Activated naive CD4-positive, alpha-beta T cell treated with anti-CD3 and anti-CD28 coated beads, Interleukin-2, amount 50 U/mL, for 24 hours (primary cell): ENCODE data around the gene LDLRAD3.
"Not testable (repeated sequence)": the region's sequence is repeated elsewhere in the genome, so short reads cannot be mapped to it uniquely, and the experiment has no call there.

Experiments used
- H3K27ac Mint-ChIP-seq: one replicate; pipeline ENCODE4 v1.8.0; 2021; ENCODE audit warnings: mild to moderate bottlenecking, mixed read lengths
- H3K27me3 Mint-ChIP-seq: one replicate; pipeline ENCODE4 v1.8.0; 2021; ENCODE audit warnings: mixed read lengths
- H3K36me3 Mint-ChIP-seq: one replicate; pipeline ENCODE4 v1.8.0; 2021; ENCODE audit warnings: mixed read lengths
- H3K4me1 Mint-ChIP-seq: one replicate; pipeline ENCODE4 v1.8.0; 2021; ENCODE audit warnings: mixed read lengths
- H3K4me3 Mint-ChIP-seq: one replicate; pipeline ENCODE4 v1.8.0; 2021; ENCODE audit warnings: mild to moderate bottlenecking, mixed read lengths
- H3K9me3 Mint-ChIP-seq: one replicate; pipeline ENCODE4 v1.8.0; 2021; ENCODE audit warnings: mixed read lengths

Gene LDLRAD3

DNA sequence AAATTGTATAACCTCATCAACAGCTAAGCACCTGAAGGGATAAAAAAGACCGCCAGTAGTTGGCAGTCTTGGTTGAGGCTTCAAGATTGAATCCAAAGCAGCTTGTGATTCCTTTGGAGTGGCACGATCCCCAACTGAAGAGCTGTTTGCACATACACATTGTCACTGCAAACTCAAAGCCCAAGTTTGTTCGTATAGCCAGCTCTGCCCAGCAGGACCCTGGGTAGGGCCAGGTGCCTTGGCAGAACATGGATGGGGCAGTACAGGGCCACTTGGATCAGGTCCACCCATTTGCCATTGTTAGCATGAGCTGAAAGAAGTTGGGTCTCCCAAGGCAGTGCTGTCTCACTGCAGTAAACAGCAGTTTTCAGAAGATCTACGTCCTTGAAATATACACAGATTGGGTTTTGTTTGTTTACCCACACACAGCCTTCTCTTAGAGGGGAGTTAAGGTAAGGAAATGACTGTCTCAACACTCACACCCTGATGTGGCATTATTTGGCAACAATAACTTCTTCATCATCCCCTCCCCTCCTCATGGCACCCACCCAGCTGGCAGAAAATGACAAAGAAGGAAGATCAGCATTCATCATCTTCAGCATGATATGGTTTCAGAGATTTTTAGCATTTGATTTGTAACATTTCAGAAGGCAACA lies 212.4 kb downstream of the LDLRAD3 start:
- Mint-ChIP-seq H3K36me3 (no peaks in the 10 kb centered on the region), H3K4me1 (no peaks in the 10 kb centered on the region), H3K27ac (no peak overlapping the region), H3K4me3 (no peak overlapping the region), H3K9me3 (no peaks in the 10 kb centered on the region), H3K27me3 (peaks cover 3% of the 10 kb centered on the region)

DNA sequence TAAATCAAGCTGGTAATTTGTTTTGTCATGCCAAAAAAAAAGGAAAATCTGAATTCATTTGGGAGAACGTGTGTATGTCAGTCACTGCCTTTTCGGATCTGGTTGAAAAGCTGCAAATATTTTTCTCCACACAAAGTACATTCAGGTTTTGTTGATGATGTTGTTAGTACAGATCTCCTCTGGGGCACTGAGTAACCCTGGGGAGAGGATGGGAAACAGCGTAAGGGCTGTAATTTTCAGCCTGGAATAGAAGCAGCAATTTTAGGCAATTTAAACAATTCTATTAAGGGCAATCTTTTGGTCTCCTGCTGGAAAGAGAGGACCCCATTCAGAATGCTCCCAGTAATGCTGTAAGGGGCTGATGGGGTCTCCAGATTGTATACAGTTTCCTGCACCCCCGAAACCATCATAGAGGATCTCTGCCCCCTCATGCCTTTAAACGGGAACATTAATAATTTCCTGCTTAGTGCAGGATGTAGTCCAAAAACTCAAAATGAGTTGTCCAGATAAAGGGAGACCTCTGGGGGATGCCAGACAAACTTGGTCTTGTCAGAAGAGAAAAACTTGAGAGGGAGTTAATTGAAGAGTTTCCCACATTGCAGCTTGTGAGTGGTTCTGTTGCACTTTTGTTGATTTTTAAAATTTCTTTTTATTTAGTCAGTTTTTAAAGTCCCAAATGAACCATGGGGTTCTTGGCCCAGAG lies 213.1 kb downstream of the LDLRAD3 start:
- Mint-ChIP-seq H3K27ac (no peak overlapping the region), H3K27me3 (peaks cover 3% of the 10 kb centered on the region), H3K4me1 (no peaks in the 10 kb centered on the region), H3K9me3 (no peaks in the 10 kb centered on the region), H3K36me3 (no peaks in the 10 kb centered on the region), H3K4me3 (no peak overlapping the region)

DNA sequence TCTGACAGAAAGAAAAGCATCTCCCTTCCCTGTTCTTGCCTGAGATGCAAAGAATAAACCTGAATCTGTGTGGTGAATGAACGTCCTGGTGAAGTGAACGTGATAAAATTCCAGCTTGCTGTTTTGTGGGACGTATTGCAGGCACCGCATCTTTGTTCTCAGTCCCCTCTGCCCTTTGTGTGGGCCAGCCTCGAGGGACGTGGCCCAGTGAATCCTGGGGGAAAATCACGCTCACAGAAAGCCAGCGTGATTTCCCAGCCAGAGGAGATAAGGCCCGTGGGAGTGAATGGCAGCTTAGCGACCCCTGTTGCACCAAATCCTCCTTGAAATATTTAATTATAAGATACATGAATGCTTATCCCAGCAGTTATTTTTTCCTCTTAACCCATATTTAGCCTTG lies 216.2 kb downstream of the LDLRAD3 start:
- Mint-ChIP-seq H3K4me3 (no peak overlapping the region), H3K36me3 (no peaks in the 10 kb centered on the region), H3K4me1 (no peaks in the 10 kb centered on the region), H3K27me3 (peaks cover 5% of the 10 kb centered on the region), H3K27ac (no peak overlapping the region), H3K9me3 (no peaks in the 10 kb centered on the region)

GRCh38 chr11:36161572-36161971 lies 217.7 kb downstream of the LDLRAD3 start:
- no peaks in the 10 kb centered on the region for H3K9me3 Mint-ChIP-seq
- H3K4me3 Mint-ChIP-seq, result no peak overlapping the region
- no peak overlapping the region for H3K27ac Mint-ChIP-seq
- H3K27me3 Mint-ChIP-seq, result peaks cover 8% of the 10 kb centered on the region
- H3K36me3 Mint-ChIP-seq, result no peaks in the 10 kb centered on the region
- H3K4me1 Mint-ChIP-seq, result no peaks in the 10 kb centered on the region

- Mint-ChIP-seq H3K36me3 (no peaks in the 10 kb centered on the region), H3K27ac (no peak overlapping the region), H3K4me3 (no peak overlapping the region), H3K27me3 (peaks cover 8% of the 10 kb centered on the region), H3K4me1 (no peaks in the 10 kb centered on the region), H3K9me3 (no peaks in the 10 kb centered on the region)
Measured at GRCh38 chr11:36162006-36162882, 218.4 kb downstream of the LDLRAD3 start.

DNA sequence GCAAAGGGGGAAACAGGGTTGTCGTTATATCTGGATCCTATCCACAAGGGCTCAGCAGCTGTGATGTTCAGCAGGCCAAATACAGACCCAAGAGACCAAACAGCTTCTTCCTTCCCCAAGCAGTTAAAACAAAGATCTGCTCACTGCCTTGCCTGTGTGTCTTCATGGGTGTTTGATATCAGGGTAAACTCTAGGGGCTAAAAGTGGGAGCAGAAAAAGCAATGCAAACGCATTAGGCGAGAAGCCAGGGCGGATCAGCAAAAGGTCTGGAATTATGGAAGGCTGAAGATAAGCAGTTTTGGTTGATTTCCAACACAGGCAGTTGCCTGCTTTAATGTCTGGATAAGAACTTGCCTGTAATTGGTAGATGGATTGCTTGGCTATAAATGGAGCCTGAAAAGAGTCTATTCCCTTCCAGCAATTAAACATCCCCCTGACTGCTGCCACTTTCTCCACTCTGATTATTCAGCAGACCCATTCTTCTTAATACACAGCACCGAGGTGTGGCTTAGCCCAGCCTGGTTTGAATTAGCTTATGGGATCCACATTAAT lies 219.1 kb downstream of the LDLRAD3 start:
- Mint-ChIP-seq H3K9me3 (no peaks in the 10 kb centered on the region), H3K27me3 (peaks cover 5% of the 10 kb centered on the region), H3K27ac (no peak overlapping the region)

DNA sequence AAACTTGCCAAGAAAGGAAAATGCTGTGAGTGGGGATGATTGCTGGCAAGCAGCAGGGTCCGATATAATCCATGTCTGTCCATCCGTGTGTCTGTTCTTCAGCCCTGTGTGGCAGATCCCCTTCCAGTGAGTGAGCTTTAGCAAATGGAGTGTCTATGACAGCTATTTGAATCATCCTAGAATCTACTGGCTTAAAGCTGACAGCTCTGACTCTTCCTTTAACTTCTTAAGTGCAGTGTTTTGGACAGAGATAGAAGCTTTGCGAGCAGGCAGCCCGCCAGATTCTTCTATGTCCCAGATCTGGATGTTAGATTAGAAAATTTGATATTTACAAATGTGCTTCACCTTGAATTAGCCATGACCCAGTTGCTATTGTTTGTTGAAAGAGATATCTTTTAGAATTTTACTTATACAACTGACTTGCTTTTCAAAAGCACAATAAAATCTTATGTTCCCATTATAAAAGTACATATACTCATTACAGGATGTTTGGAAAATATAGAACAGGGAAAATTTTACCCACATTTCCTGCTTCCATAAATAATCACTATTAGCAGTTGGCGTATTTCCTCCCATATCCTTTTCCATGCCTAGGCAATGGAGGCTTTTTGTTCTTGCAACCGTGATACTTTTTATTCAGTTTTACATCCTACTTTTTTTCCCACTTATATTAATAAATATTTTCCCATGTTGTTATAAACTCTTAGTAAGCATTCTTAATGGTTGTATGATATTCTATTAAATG lies 220.8 kb downstream of the LDLRAD3 start:
- Mint-ChIP-seq H3K27me3 (peaks cover 7% of the 10 kb centered on the region), H3K36me3 (no peaks in the 10 kb centered on the region), H3K4me3 (no peak overlapping the region), H3K27ac (no peak overlapping the region), H3K9me3 (no peaks in the 10 kb centered on the region), H3K4me1 (no peaks in the 10 kb centered on the region)

More for the DNA sequence above, 219.1 kb downstream of the LDLRAD3 start:
- no peaks in the 10 kb centered on the region for H3K4me1 Mint-ChIP-seq
- H3K4me3 Mint-ChIP-seq, result no peak overlapping the region
- H3K36me3 Mint-ChIP-seq, result no peaks in the 10 kb centered on the region

GRCh38 chr11:36165621-36166397 lies 221.9 kb downstream of the LDLRAD3 start:
- Mint-ChIP-seq H3K9me3 (no peaks in the 10 kb centered on the region), H3K27ac (no peak overlapping the region), H3K27me3 (peaks cover 7% of the 10 kb centered on the region), H3K4me1 (no peaks in the 10 kb centered on the region), H3K4me3 (no peak overlapping the region), H3K36me3 (no peaks in the 10 kb centered on the region)

DNA sequence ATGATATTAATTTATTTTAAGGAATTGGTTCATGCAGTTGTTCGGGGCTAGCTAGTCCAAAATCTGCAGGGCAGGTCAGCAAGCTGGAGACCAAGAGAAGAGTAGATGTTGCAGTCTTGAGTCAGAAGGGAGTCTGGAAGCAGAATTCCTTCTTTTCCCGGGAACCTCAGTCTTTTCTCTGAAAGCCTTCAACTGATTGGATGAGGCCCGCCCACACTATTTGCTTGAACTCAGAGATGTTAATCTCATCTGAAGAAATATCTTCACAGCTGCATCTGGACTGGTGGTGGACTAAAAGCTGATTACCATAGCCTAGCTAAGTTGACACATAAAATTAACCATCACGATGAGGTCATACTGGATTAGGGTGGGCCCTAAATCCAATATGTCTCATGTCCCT lies 223.2 kb downstream of the LDLRAD3 start:
- Mint-ChIP-seq H3K27me3 (peaks cover 7% of the 10 kb centered on the region), H3K4me1 (no peaks in the 10 kb centered on the region), H3K4me3 (no peak overlapping the region), H3K9me3 (peaks cover 11% of the 10 kb centered on the region), H3K36me3 (no peaks in the 10 kb centered on the region), H3K27ac (no peak overlapping the region)

GRCh38 chr11:36167729-36168128 lies 223.9 kb downstream of the LDLRAD3 start:
- Mint-ChIP-seq H3K4me1 (no peaks in the 10 kb centered on the region), H3K27ac (no peak overlapping the region), H3K36me3 (no peaks in the 10 kb centered on the region), H3K4me3 (no peak overlapping the region), H3K9me3 (peaks cover 11% of the 10 kb centered on the region), H3K27me3 (peaks cover 10% of the 10 kb centered on the region)

DNA sequence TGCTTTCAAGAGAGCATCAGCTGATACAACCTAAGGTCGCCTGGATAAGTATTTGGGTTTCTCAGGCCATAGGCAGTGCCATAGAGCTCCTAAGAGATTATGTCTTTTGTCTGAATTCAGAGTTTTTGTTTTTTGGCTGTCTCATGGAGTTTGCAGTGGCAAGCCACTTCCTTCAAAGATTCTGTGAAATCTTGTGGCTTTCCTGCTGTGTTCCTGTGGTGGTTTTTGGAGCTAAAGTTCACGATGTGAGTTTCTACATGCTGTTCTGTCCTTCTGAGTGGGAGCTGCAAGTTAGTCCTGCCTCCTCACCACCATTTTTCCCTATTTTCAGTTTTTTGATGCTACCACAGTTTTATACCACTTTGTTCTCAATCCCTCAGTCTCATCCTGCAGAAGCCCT lies 234.0 kb downstream of the LDLRAD3 start:
- Mint-ChIP-seq H3K9me3 (peaks cover 4% of the 10 kb centered on the region), H3K36me3 (no peaks in the 10 kb centered on the region), H3K27ac (no peak overlapping the region), H3K27me3 (peaks cover 16% of the 10 kb centered on the region), H3K4me3 (no peak overlapping the region), H3K4me1 (no peaks in the 10 kb centered on the region)

DNA sequence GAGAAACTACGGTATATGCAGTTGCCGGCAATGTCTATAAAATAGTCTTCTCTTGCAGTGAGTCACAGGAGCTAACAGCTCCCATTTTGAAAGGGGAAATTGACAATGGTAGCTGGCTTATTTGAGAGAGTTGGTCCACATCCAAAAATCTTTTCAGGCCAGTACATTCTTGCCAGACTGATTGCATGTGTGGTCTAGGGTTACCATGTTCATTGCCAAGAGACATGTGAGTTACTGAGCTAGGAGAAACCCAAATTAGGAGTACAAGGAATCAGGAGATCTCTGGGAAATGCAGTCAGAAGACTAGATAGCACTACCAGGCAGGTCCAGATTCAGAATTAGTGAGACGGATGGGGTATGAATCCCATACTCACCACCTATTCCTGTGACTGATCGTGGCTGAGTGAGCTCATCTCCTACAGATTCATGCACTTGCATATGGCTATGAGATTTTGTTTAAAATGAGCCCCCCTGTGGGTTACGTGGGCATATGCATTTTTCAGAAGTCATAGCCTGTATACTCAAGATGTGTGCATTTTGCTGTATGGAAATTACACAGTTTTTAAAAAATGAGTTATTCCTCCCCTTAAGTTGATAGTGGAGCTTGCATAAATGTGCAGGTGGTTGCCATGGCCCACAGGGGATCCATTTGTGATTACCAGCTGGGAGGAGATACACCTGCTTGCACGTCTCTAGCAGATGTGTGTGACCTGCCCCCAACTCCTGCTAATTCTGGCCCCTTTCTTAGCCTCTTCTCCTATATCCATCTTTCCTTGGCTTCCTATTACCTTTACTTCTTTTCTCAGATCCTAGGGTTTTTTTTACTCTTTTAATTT lies 242.7 kb downstream of the LDLRAD3 start:
- H3K9me3 Mint-ChIP-seq, result no peaks in the 10 kb centered on the region
- no peaks in the 10 kb centered on the region for H3K4me1 Mint-ChIP-seq
- H3K4me3 Mint-ChIP-seq, result no peak overlapping the region
- H3K36me3 Mint-ChIP-seq, result no peaks in the 10 kb centered on the region
- no peak overlapping the region for H3K27ac Mint-ChIP-seq
- peaks cover 2% of the 10 kb centered on the region for H3K27me3 Mint-ChIP-seq

DNA sequence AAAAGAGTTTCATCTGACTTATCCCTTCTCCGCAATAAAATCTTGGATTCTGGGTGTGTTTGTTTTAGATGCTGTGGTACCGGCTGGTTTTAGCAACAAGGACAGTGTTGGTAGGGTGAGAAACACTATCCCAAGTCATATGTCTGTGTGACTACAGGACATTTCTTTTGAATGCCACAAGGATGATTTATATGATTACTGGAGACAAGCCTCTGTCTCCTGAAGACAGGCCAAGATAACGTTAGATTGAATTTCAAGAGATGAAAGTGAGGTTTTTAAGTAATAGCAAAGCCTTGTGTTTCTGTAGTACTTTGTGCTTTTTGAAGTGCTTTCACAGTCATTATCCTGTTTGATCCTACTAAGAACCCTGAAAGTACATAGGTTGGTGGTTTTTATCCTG lies 243.8 kb downstream of the LDLRAD3 start:
- Mint-ChIP-seq H3K36me3 (no peaks in the 10 kb centered on the region), H3K9me3 (no peaks in the 10 kb centered on the region), H3K4me3 (no peak overlapping the region), H3K4me1 (no peaks in the 10 kb centered on the region), H3K27ac (no peak overlapping the region), H3K27me3 (peaks cover 2% of the 10 kb centered on the region)

DNA sequence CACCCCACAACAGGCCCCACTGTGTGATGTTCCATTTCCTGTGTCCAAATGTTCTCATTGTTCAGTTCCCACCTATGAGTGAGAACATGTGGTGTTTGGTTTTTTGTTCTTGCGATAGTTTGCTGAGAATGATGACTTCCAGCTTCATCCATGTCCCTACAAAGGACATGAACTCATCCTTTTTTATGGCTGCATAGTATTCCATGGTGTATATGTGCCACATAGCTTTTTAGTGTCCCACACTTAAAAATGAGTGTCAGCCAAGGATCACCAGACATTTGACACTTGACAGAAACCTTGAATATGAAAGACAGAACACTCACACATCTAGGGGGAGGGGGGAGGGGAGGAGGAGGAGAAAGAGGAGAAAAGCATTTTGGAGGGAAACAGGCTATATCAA lies 245.9 kb downstream of the LDLRAD3 start:
- not testable (repeated sequence) for H3K27me3 Mint-ChIP-seq, H3K4me1 Mint-ChIP-seq, H3K27ac Mint-ChIP-seq

More for the DNA sequence above, 245.9 kb downstream of the LDLRAD3 start:
- H3K9me3 Mint-ChIP-seq, H3K4me3 Mint-ChIP-seq, H3K36me3 Mint-ChIP-seq: not testable (repeated sequence)
